ENCODE results near the gene SLC25A47. TPM values are rescaled to one million over a fixed set of nuclear protein-coding genes. Genes with fewer than 3 reads are reported as not detected.

SLC25A47 gene
- total and polyA plus RNA-seq, 2 donors (not counting 3 experiments of a cell fraction or from before 2014, with no cell fraction given) = not detected

DNA sequence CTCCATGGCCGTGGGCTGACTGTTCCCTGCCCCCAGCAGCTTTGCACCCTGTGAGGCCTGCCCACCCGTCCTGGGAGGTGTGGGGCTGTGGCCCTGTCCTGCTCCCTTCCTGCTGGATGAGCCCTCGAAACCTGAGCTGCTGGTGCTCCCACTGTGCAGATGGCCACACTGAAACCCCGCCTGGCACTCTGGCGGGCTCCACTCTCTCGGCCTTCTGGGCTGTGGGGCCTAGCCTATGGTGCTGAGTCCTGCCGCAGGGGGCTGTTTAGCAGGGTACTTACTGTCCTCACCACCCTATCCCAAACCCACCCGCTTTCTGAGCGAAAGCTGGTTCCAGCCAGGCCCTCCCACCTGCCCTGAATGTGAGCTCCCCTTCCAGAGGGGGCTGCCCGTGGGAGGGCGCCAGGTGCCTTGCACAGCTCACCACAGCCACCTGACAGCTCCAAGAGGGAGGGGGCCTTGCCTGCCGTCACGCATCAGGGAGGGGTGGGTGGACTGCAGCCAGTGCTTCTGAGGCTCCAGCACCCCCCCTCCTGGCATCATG, 7.3 kb downstream of the SLC25A47 start:
- Histone ChIP-seq H4K20me1 (replicated peaks; ENCODE audit: control insufficient read depth, extremely low read depth, insufficient read depth, low read length) (no peaks in the 10 kb centered on the region), H3K27me3 (ENCODE audit: control insufficient read depth in 2 of 2, insufficient read depth in 2 of 2, low read length in 2 of 2) (no peaks in the 10 kb centered on the region), H3K27ac (ENCODE audit: insufficient read depth, low read depth, low read length) (no peak overlapping the region), H3K9ac (replicated peaks; ENCODE audit: extremely low read depth, insufficient read depth, low read length) (no peak overlapping the region), H3K9me1 (replicated peaks; ENCODE audit: control insufficient read depth, extremely low read depth, insufficient read depth, low read length) (no peaks in the 10 kb centered on the region), H3K9me3 (replicated peaks; ENCODE audit: control insufficient read depth, insufficient read depth, low read length) (no peaks in the 10 kb centered on the region), H3K36me3 (ENCODE audit: control insufficient read depth in 2 of 2, extremely low read depth in 1 of 2, insufficient read depth in 2 of 2, low read length in 2 of 2) (peaks cover 11 to 21% of the 10 kb centered on the region in 2 experiments), H3K4me2 (ENCODE audit: insufficient read depth, low read length) (no peak overlapping the region), H3K4me3 (replicated peaks in 1 of 3; ENCODE audit: insufficient read depth in 1 of 3, low read depth in 1 of 3, low read length in 3 of 3) (no peak overlapping the region), H3K4me1 (ENCODE audit: control insufficient read depth, extremely low read depth, insufficient read depth, low read length) (no peaks in the 10 kb centered on the region), H2AFZ (ENCODE audit: low read depth, low read length) (no peak overlapping the region), H3K79me2 (ENCODE audit: control insufficient read depth, insufficient read depth, low read length) (no peaks in the 10 kb centered on the region)
- POLR2A ChIA-PET = no interaction called here
- FAIRE-seq = no peak
- dilution Hi-C loops (cut with MboI; ENCODE audit: extremely low pct_ligation_motif_present, low sequenced_read_pairs) = no loop called here
- CTCF ChIA-PET = interaction anchor here (1.0 to 1.5 kb wide), 3 partner anchors 9 to 53 kb away, joined by 3 to 7 read pairs (median 6); no protein-coding TSS in a partner anchor
- no peak for DNase-seq (ENCODE audit: low read depth, low spot score)
- intact Hi-C loops (cut with micrococcal nuclease) = no loop called here
- BruUV-seq (replicated peaks) = no TSS peak
- TF ChIP-seq POLR2A (IDR thresholded peaks at IDR 0.05; ENCODE audit: low read depth, low read length) (no peak), GATA2 (IDR thresholded peaks at IDR 0.05; ENCODE audit: insufficient read depth, insufficient read length, low read depth, low read length) (no peak)
- TF ChIP-seq, protein P1, sequence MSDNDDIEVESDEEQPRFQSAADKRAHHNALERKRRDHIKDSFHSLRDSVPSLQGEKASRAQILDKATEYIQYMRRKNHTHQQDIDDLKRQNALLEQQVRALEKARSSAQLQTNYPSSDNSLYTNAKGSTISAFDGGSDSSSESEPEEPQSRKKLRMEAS (IDR thresholded peaks at IDR 0.05; ENCODE audit: insufficient read depth, insufficient read length) = no peak

DNA sequence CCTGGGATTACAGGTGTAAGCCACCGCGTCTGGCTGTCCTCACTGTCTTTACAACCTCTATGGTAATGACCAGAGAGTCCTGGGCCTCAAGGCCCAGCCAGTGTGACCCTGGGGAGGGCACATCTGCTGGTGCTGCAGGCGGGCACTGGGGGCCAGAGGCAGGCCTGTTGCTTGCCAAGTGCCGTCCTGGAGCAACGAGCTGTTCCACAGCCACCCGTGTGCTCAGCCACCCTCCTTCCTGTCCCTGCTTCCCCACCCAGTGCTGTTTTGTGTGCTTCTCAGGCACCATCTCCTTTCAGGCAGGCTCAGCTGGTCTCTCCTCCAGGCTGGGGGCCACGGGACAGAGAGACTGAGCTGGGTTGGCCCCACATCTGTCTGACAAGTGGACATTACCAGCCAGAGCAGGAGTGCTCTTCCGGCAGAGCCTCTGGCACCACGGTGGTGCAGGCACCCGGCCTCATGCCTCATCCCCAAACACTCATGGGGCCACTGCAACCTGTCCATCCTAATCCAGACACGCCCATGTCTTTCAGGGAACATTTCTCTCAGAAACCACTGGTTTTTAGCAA, 9.0 kb downstream of the SLC25A47 start:
- no TSS peak for BruUV-seq (replicated peaks)

More for the DNA sequence above, 9.0 kb downstream of the SLC25A47 start:
- H3K27ac ChIP-seq (ENCODE audit: insufficient read depth, low read depth, low read length) = no peak overlapping the region
- no peak for TF ChIP-seq POLR2AphosphoS5 (IDR thresholded peaks at IDR 0.05; ENCODE audit: insufficient read depth, low read depth, low read length)
- no peak overlapping the region for H3K9ac ChIP-seq (replicated peaks; ENCODE audit: extremely low read depth, insufficient read depth, low read length)
- FAIRE-seq (no peak), DNase-seq (ENCODE audit: low read depth, low spot score) (no peak)
- intact Hi-C loops (cut with micrococcal nuclease) (no loop called here), dilution Hi-C loops (cut with MboI; ENCODE audit: extremely low pct_ligation_motif_present, low sequenced_read_pairs) (no loop called here)
- H3K9me1 ChIP-seq (replicated peaks; ENCODE audit: control insufficient read depth, extremely low read depth, insufficient read depth, low read length) = no peaks in the 10 kb centered on the region
- peaks cover 15 to 33% of the 10 kb centered on the region in 2 experiments for H3K36me3 ChIP-seq (ENCODE audit: control insufficient read depth in 2 of 2, extremely low read depth in 1 of 2, insufficient read depth in 2 of 2, low read length in 2 of 2)
- no peak overlapping the region for H3K4me2 ChIP-seq (ENCODE audit: insufficient read depth, low read length)
- H3K4me1 ChIP-seq (ENCODE audit: control insufficient read depth, extremely low read depth, insufficient read depth, low read length) = no peaks in the 10 kb centered on the region
- no peak overlapping the region for H2AFZ ChIP-seq (ENCODE audit: low read depth, low read length)
- ChIA-PET POLR2A (interaction anchor here (1.2 kb wide), 1 partner anchor 9 kb away, joined by 4 read pairs; the partner anchor contains the start of gene SLC25A47), CTCF (no interaction called here)
- no peaks in the 10 kb centered on the region for H4K20me1 ChIP-seq (replicated peaks; ENCODE audit: control insufficient read depth, extremely low read depth, insufficient read depth, low read length)
- H3K9me3 ChIP-seq (replicated peaks; ENCODE audit: control insufficient read depth, insufficient read depth, low read length) = no peaks in the 10 kb centered on the region
- no peaks in the 10 kb centered on the region for H3K27me3 ChIP-seq (ENCODE audit: control insufficient read depth in 2 of 2, insufficient read depth in 2 of 2, low read length in 2 of 2)
- H3K4me3 ChIP-seq (replicated peaks in 1 of 3; ENCODE audit: insufficient read depth in 1 of 3, low read depth in 1 of 3, low read length in 3 of 3) = no peak overlapping the region
- H3K79me2 ChIP-seq (ENCODE audit: control insufficient read depth, insufficient read depth, low read length) = no peaks in the 10 kb centered on the region
